Testis (tissue), 2 donors: Measurements from ENCODE around the gene MAML3.

ENCODE experiments used
- POLR2A ChIP-seq: fragments of 450-650 bp; IDR thresholded peaks from one replicate; pipeline ENCODE4 v1.6.1; 2017; ENCODE audit warnings: antibody characterized with exemption, mild to moderate bottlenecking, moderate library complexity
- TF ChIP-seq, protein P1 (sequence below), 3 experiments: fragments of 450-650 bp in 2 of 3; fragments of 200-600 bp in 1 of 3; sonication (generic) in 1 of 3; IDR thresholded peaks; one replicate each; pipeline ENCODE4 v1.5.1; 2016 to 2019; ENCODE audit warnings: antibody characterized with exemption in 3 of 3, mild to moderate bottlenecking in 2 of 3, moderate library complexity in 1 of 3

DNA sequence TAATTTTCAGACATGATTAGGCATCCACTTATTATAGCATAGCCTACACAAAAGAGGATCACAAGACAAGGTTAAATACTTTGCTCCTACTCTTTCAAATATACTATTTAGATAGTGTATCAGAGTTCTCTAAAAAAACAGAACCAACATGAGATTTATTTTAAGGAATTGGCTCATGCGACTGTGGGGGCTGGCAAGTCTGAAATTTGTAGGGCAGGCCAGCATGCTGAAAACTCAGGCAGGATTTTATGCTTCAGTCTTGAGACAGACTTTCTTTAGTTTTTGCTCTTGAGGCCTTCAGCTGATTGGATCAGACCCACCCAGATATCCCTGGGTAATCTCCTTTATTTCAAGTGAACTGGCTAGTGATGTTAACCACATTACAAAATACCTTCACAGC is 169.5 kb downstream of the MAML3 start:
- TF ChIP-seq, protein P1, sequence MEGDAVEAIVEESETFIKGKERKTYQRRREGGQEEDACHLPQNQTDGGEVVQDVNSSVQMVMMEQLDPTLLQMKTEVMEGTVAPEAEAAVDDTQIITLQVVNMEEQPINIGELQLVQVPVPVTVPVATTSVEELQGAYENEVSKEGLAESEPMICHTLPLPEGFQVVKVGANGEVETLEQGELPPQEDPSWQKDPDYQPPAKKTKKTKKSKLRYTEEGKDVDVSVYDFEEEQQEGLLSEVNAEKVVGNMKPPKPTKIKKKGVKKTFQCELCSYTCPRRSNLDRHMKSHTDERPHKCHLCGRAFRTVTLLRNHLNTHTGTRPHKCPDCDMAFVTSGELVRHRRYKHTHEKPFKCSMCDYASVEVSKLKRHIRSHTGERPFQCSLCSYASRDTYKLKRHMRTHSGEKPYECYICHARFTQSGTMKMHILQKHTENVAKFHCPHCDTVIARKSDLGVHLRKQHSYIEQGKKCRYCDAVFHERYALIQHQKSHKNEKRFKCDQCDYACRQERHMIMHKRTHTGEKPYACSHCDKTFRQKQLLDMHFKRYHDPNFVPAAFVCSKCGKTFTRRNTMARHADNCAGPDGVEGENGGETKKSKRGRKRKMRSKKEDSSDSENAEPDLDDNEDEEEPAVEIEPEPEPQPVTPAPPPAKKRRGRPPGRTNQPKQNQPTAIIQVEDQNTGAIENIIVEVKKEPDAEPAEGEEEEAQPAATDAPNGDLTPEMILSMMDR (IDR thresholded peaks at IDR 0.05), result no peak
- TF ChIP-seq POLR2A, result no peak
